Esophagus squamous epithelium (tissue), 5 donors: ENCODE data around the gene ARMC8. TPM values are rescaled to one million over a fixed set of nuclear protein-coding genes. Genes with fewer than 3 reads are reported as not detected.

Experiments used
- DNase-seq: peaks from one replicate; lab custom pipeline; 2025; lab: John Stamatoyannopoulos, UW
- H3K27ac ChIP-seq, 4 donors: fragments of 200-600 bp; sonication (generic); one replicate each; pipeline ENCODE4 v1.5.1; 2016 to 2019; ENCODE audit warnings: mild to moderate bottlenecking in 1 of 4
- H3K27me3 ChIP-seq, 4 donors: fragments of 200-600 bp; sonication (generic); 1 replicate in 3 of 4; 2 replicates in 1 of 4; pipeline versions ENCODE4 v1.5.1 to v1.6.0; 2017 to 2021; ENCODE audit warnings: antibody characterized with exemption in 1 of 4
- H3K36me3 ChIP-seq, 3 donors: fragments of 200-600 bp; sonication (generic); one replicate each; pipeline ENCODE4 v1.5.1; 2016 to 2019
- H3K4me1 ChIP-seq, 3 donors: fragments of 200-600 bp; sonication (generic); one replicate each; pipeline ENCODE4 v1.5.1; 2017 to 2019
- H3K4me3 ChIP-seq, 4 donors: fragments of 200-600 bp; sonication (generic); 1 replicate in 3 of 4; 2 replicates in 1 of 4; pipeline ENCODE4 v1.5.1; 2016 to 2019; ENCODE audit warnings: mild to moderate bottlenecking in 2 of 4, moderate library complexity in 1 of 4
- H3K9me3 ChIP-seq, 3 donors: fragments of 200-600 bp; sonication (generic); one replicate each; pipeline ENCODE4 v1.5.1; 2016 to 2019
- CTCF ChIP-seq, 6 experiments: fragments of 450-650 bp in 4 of 6; fragments of 200-600 bp in 2 of 6; sonication (generic) in 2 of 6; IDR thresholded peaks; one replicate each; pipeline ENCODE4 v1.5.1; 2016 to 2019; ENCODE audit warnings: antibody characterized with exemption in 6 of 6, mild to moderate bottlenecking in 4 of 6, moderate library complexity in 4 of 6
- POLR2A ChIP-seq, 4 donors: fragments of 450-650 bp; IDR thresholded peaks; one replicate each; pipeline ENCODE4 v1.6.1; 2017; ENCODE audit warnings: antibody characterized with exemption in 4 of 4, mild to moderate bottlenecking in 4 of 4, moderate library complexity in 3 of 4
- WGBS, 2 donors: methylation state at CpG; one replicate each; pipeline ENCODE4 v1.1.5; 2018; 5-methylcytosine and 5-hydroxymethylcytosine counted together
- intact Hi-C: fragments of 100-400 bp; cut with DNase I; formaldehyde crosslinking; loops from one replicate; pipeline ENCODE4 v1.15.0; 2022
- total RNA-seq, 4 donors: library from RNA; depleted of rRNA; stranded (reverse); fragments of >200 nt; gene quantifications; one replicate each; pipeline ENCODE4 v1.1.0, GENCODE V29; 2016
- donor health status: DM: yes; HTN: yes; CAD: no.

The ARMC8 gene
- total RNA-seq, 4 donors from 2014 or later: 29.7 to 59.3 (median 34.6) TPM

GRCh38 chr3:138263104-138263503, 76.0 kb downstream of the ARMC8 start:
- Histone ChIP-seq H3K4me1 (no peaks in the 10 kb centered on the region), H3K27me3 (no peaks in the 10 kb centered on the region), H3K4me3 (no peak overlapping the region), H3K27ac (no peak overlapping the region), H3K9me3 (no peaks in the 10 kb centered on the region), H3K36me3 (peaks cover 0 to 78% (median 5%) of the 10 kb centered on the region in 3 donors)
- WGBS, 2 donors: 65 to 71% methylated on average over 2 of the region's 2 CpGs
- TF ChIP-seq POLR2A (IDR thresholded peaks at IDR 0.05) (no peak), CTCF (IDR thresholded peaks at IDR 0.05) (peak in 1 of 6 experiments; percentile 9)
- DNase-seq: no peak
- intact Hi-C loops: no loop called here

GRCh38 chr3:138265745-138266144, 78.6 kb downstream of the ARMC8 start:
- H3K4me1 ChIP-seq: no peaks in the 10 kb centered on the region
- intact Hi-C loops: no loop called here
- H3K27ac ChIP-seq: no peak overlapping the region
- TF ChIP-seq CTCF (IDR thresholded peaks at IDR 0.05) (no peak), POLR2A (IDR thresholded peaks at IDR 0.05) (no peak)
- no peaks in the 10 kb centered on the region for H3K27me3 ChIP-seq
- H3K36me3 ChIP-seq: peaks cover 0 to 80% (median 11%) of the 10 kb centered on the region in 3 donors
- 88 to 94% methylated on average over 1 of the region's 1 CpG for WGBS, 2 donors
- DNase-seq: no peak
- H3K4me3 ChIP-seq: no peak overlapping the region
- no peaks in the 10 kb centered on the region for H3K9me3 ChIP-seq

- 93 to 98% methylated on average over 3 of the region's 3 CpGs for WGBS, 2 donors
- Histone ChIP-seq H3K27me3 (no peaks in the 10 kb centered on the region), H3K36me3 (peaks cover 0 to 93% (median 14%) of the 10 kb centered on the region in 3 donors), H3K4me1 (no peaks in the 10 kb centered on the region), H3K4me3 (no peak overlapping the region), H3K9me3 (no peaks in the 10 kb centered on the region), H3K27ac (no peak overlapping the region)
- no peak for TF ChIP-seq POLR2A (IDR thresholded peaks at IDR 0.05)
- no peak for DNase-seq
- intact Hi-C loops: no loop called here
Measured at GRCh38 chr3:138267083-138267482, 80.0 kb downstream of the ARMC8 start.

- no peaks in the 10 kb centered on the region for H3K4me1 ChIP-seq
- no peaks in the 10 kb centered on the region for H3K9me3 ChIP-seq
- peaks cover 0 to 98% (median 24%) of the 10 kb centered on the region in 3 donors for H3K36me3 ChIP-seq
- H3K4me3 ChIP-seq: no peak overlapping the region
- WGBS, 2 donors: 87 to 90% methylated on average over 2 of the region's 2 CpGs
- intact Hi-C loops: no loop called here
- DNase-seq: no peak
- H3K27me3 ChIP-seq: no peaks in the 10 kb centered on the region
- TF ChIP-seq CTCF (IDR thresholded peaks at IDR 0.05) (no peak), POLR2A (IDR thresholded peaks at IDR 0.05) (no peak)
- H3K27ac ChIP-seq: no peak overlapping the region
Measured at GRCh38 chr3:138270245-138270644, 83.1 kb downstream of the ARMC8 start.

GRCh38 chr3:138271189-138271794, 84.2 kb downstream of the ARMC8 start:
- Histone ChIP-seq H3K4me1 (no peaks in the 10 kb centered on the region), H3K27me3 (no peaks in the 10 kb centered on the region), H3K4me3 (no peak overlapping the region), H3K27ac (no peak overlapping the region), H3K36me3 (peaks cover 0 to 98% (median 24%) of the 10 kb centered on the region in 3 donors), H3K9me3 (no peaks in the 10 kb centered on the region)
- TF ChIP-seq POLR2A (IDR thresholded peaks at IDR 0.05): no peak
- TF ChIP-seq CTCF (IDR thresholded peaks at IDR 0.05): no peak
- intact Hi-C loops: no loop called here
- DNase-seq: no peak
- 84 to 95% methylated on average over 2 of the region's 2 CpGs for WGBS, 2 donors
